Peyer's patch (tissue), 4 donors: Measurements from ENCODE around the gene C7. TPM values are rescaled to one million over a fixed set of nuclear protein-coding genes. Genes with fewer than 3 reads are reported as not detected.
A peak's percentile ranks its signal among the peaks of the same experiment; 100 is the strongest.

Experiments used
- DNase-seq, 3 donors: peaks; one replicate each; pipeline ENCODE4 v3.0.0-alpha.2; 2017 to 2019
- H3K27ac ChIP-seq, 4 donors: fragments of 200-600 bp; sonication (generic); one replicate each; pipeline ENCODE4 v1.5.1; 2016 to 2019
- H3K27me3 ChIP-seq, 2 donors: fragments of 200-600 bp; sonication (generic); one replicate each; pipeline ENCODE4 v1.5.1; 2019
- H3K36me3 ChIP-seq, 3 donors: fragments of 200-600 bp; sonication (generic); one replicate each; pipeline ENCODE4 v1.5.1; 2016 to 2019
- H3K4me1 ChIP-seq, 4 donors: fragments of 200-600 bp; sonication (generic); one replicate each; pipeline ENCODE4 v1.5.1; 2016 to 2019
- H3K4me3 ChIP-seq, 4 donors: fragments of 200-600 bp; sonication (generic); 1 replicate in 3 of 4; 2 replicates in 1 of 4; pipeline ENCODE4 v1.5.1; 2016 to 2019; ENCODE audit warnings: mild to moderate bottlenecking in 1 of 4
- H3K9me3 ChIP-seq, 4 donors: fragments of 200-600 bp; sonication (generic); one replicate each; pipeline ENCODE4 v1.5.1; 2016 to 2019; ENCODE audit warnings: mild to moderate bottlenecking in 1 of 4
- CTCF ChIP-seq, 6 experiments: fragments of 450-650 bp in 4 of 6; fragments of 200-600 bp in 2 of 6; sonication (generic) in 1 of 6; IDR thresholded peaks; one replicate each; pipeline ENCODE4 v1.5.1; 2017 to 2019; ENCODE audit warnings: antibody characterized with exemption in 6 of 6, mild to moderate bottlenecking in 3 of 6, moderate library complexity in 1 of 6
- POLR2A ChIP-seq, 2 donors: fragments of 450-650 bp; IDR thresholded peaks; one replicate each; pipeline ENCODE4 v1.5.1; 2017; ENCODE audit warnings: antibody characterized with exemption in 2 of 2, mild to moderate bottlenecking in 2 of 2, moderate library complexity in 2 of 2
- total RNA-seq, 4 donors: library from RNA; depleted of rRNA; stranded (reverse); fragments of >200 nt; gene quantifications; one replicate each; pipeline ENCODE4 v1.1.0, GENCODE V29; 2016

The C7 gene
- total RNA-seq, 4 donors from 2014 or later: 42.2 to 287 (median 56.4) TPM

GRCh38 chr5:40904205-40904993, 4.9 kb upstream of the C7 start:
- Histone ChIP-seq H3K4me3 (no peak overlapping the region), H3K4me1 (no peaks in the 10 kb centered on the region), H3K9me3 (no peaks in the 10 kb centered on the region), H3K36me3 (no peaks in the 10 kb centered on the region), H3K27me3 (no peaks in the 10 kb centered on the region), H3K27ac (no peak overlapping the region)
- peak in 2 of 3 donors; percentile 19 to 77 for DNase-seq
- TF ChIP-seq CTCF (IDR thresholded peaks at IDR 0.05) (peak; percentile 12 to 95 (median 84)), POLR2A (IDR thresholded peaks at IDR 0.05) (no peak)

- Histone ChIP-seq H3K4me1 (peaks cover 0 to 2% (median 0%) of the 10 kb centered on the region in 4 donors), H3K36me3 (no peaks in the 10 kb centered on the region), H3K27ac (no peak overlapping the region), H3K4me3 (no peak overlapping the region), H3K27me3 (no peaks in the 10 kb centered on the region), H3K9me3 (no peaks in the 10 kb centered on the region)
- no peak for TF ChIP-seq POLR2A (IDR thresholded peaks at IDR 0.05)
- TF ChIP-seq CTCF (IDR thresholded peaks at IDR 0.05): peak in 1 of 6 experiments; percentile 1
- DNase-seq: no peak
Observed at GRCh38 chr5:40904994-40905306, 4.3 kb upstream of the C7 start.

- Histone ChIP-seq H3K4me3 (no peak overlapping the region), H3K4me1 (peaks cover 0 to 4% (median 0%) of the 10 kb centered on the region in 4 donors), H3K36me3 (no peaks in the 10 kb centered on the region), H3K9me3 (no peaks in the 10 kb centered on the region), H3K27ac (no peak overlapping the region), H3K27me3 (no peaks in the 10 kb centered on the region)
- no peak for DNase-seq
- TF ChIP-seq CTCF (IDR thresholded peaks at IDR 0.05) (no peak), POLR2A (IDR thresholded peaks at IDR 0.05) (no peak)
Observed at GRCh38 chr5:40906351-40906751, 2.9 kb upstream of the C7 start.

- Histone ChIP-seq H3K36me3 (no peaks in the 10 kb centered on the region), H3K4me1 (peaks cover 0 to 4% (median 0%) of the 10 kb centered on the region in 4 donors), H3K27ac (peak overlapping the region in 2 of 4 donors; percentile 17 to 59), H3K27me3 (no peaks in the 10 kb centered on the region), H3K4me3 (peak overlapping the region in 2 of 4 donors; percentile 3 to 15), H3K9me3 (no peaks in the 10 kb centered on the region)
- no peak for DNase-seq
- TF ChIP-seq CTCF (IDR thresholded peaks at IDR 0.05) (no peak), POLR2A (IDR thresholded peaks at IDR 0.05) (no peak)
Observed at GRCh38 chr5:40909723-40910122, 426 bp downstream of the C7 start.

- DNase-seq: no peak
- peaks cover 0 to 4% (median 0%) of the 10 kb centered on the region in 4 donors for H3K4me1 ChIP-seq
- peak overlapping the region; percentile 6 to 15 (median 12) for H3K4me3 ChIP-seq
- H3K9me3 ChIP-seq: no peaks in the 10 kb centered on the region
- no peaks in the 10 kb centered on the region for H3K36me3 ChIP-seq
- no peak for TF ChIP-seq CTCF (IDR thresholded peaks at IDR 0.05)
- no peak overlapping the region for H3K27ac ChIP-seq
- no peaks in the 10 kb centered on the region for H3K27me3 ChIP-seq
Observed at GRCh38 chr5:40911266-40911665, 2.0 kb downstream of the C7 start.
